Neural progenitor cell (in vitro differentiated cells): ENCODE results near the gene KCNMA1.

Experiments used
- EZH2 ChIP-seq: fragments of 200-600 bp; sonication (generic); IDR thresholded peaks from 2 replicates; pipeline ENCODE4 v1.6.1; 2017; ENCODE audit warnings: antibody characterized with exemption, mild to moderate bottlenecking, moderate library complexity
- TF ChIP-seq, protein P1 (sequence below): fragments of 200-600 bp; sonication (generic); IDR thresholded peaks from 2 replicates; pipeline ENCODE4 v1.5.1; 2017; ENCODE audit warnings: antibody characterized with exemption, mild to moderate bottlenecking

DNA sequence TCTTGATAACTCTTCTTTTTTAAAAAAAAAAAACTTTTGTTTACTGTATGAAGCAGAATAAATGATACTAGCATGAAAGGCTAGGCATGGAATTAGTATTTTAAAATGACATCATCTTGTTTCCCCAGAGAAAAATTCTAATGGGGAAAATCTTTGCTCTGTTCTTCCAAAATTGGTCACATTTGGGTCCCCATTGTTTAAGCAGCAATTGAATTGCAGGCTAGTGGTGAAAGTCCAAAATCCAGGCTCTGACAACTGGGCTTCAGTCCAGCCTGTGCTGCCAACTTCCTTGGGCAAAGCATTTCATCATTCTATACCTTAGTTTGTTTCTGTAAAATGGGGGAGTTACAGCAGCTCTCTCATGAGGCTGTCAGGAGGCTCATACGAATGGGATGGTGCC lies 726.4 kb downstream of the KCNMA1 start:
- TF ChIP-seq, protein P1, sequence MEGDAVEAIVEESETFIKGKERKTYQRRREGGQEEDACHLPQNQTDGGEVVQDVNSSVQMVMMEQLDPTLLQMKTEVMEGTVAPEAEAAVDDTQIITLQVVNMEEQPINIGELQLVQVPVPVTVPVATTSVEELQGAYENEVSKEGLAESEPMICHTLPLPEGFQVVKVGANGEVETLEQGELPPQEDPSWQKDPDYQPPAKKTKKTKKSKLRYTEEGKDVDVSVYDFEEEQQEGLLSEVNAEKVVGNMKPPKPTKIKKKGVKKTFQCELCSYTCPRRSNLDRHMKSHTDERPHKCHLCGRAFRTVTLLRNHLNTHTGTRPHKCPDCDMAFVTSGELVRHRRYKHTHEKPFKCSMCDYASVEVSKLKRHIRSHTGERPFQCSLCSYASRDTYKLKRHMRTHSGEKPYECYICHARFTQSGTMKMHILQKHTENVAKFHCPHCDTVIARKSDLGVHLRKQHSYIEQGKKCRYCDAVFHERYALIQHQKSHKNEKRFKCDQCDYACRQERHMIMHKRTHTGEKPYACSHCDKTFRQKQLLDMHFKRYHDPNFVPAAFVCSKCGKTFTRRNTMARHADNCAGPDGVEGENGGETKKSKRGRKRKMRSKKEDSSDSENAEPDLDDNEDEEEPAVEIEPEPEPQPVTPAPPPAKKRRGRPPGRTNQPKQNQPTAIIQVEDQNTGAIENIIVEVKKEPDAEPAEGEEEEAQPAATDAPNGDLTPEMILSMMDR: no peak
- no peak for TF ChIP-seq EZH2
